ENCODE data around the gene MAD2L1BP. TPM values are rescaled to one million over a fixed set of nuclear protein-coding genes. Genes with fewer than 3 reads are reported as not detected.

Gene MAD2L1BP
- total RNA-seq, 2 donors from 2014 or later, result 14.8 to 17.4 TPM

- H3K36me3 ChIP-seq (replicated peaks in 1 of 2; ENCODE audit: insufficient read depth in 1 of 2, low read depth in 2 of 2), result peaks cover 0 to 5% of the 10 kb centered on the region in 2 donors
- no peaks in the 10 kb centered on the region for H3K4me1 ChIP-seq
- no peaks in the 10 kb centered on the region for H3K9me3 ChIP-seq
- ATAC-seq (no peak), DNase-seq (no peak)
- intact Hi-C loops (cut with DNase I), result no loop called here
- WGBS, 2 donors, result 95 to 98% methylated on average over 5 of the region's 5 CpGs
- no peak for TF ChIP-seq POLR2A (IDR thresholded peaks at IDR 0.05)
- no peak for TF ChIP-seq CTCF (IDR thresholded peaks at IDR 0.05)
- no peak overlapping the region for H3K27ac ChIP-seq
- H3K27me3 ChIP-seq, result no peaks in the 10 kb centered on the region
- no peak overlapping the region for H3K4me3 ChIP-seq
Observed at GRCh38 chr6:43610431-43610830, 25.2 kb upstream of the MAD2L1BP start.

GRCh38 chr6:43613721-43614395 lies 21.8 kb upstream of the MAD2L1BP start:
- Histone ChIP-seq H3K27me3 (no peaks in the 10 kb centered on the region), H3K27ac (no peak overlapping the region), H3K9me3 (no peaks in the 10 kb centered on the region), H3K4me3 (no peak overlapping the region), H3K4me1 (no peaks in the 10 kb centered on the region), H3K36me3 (replicated peaks in 1 of 2; ENCODE audit: insufficient read depth in 1 of 2, low read depth in 2 of 2) (peaks cover 0 to 5% of the 10 kb centered on the region in 2 donors)
- 88 to 96% methylated on average over 6 of the region's 6 CpGs for WGBS, 2 donors
- DNase-seq (no peak), ATAC-seq (no peak)
- TF ChIP-seq POLR2A (IDR thresholded peaks at IDR 0.05) (no peak), CTCF (IDR thresholded peaks at IDR 0.05) (no peak)
- intact Hi-C loops (cut with DNase I), result no loop called here

GRCh38 chr6:43614396-43614730 lies 21.3 kb upstream of the MAD2L1BP start:
- Histone ChIP-seq H3K9me3 (no peaks in the 10 kb centered on the region), H3K27ac (no peak overlapping the region), H3K4me3 (no peak overlapping the region), H3K36me3 (replicated peaks in 1 of 2; ENCODE audit: insufficient read depth in 1 of 2, low read depth in 2 of 2) (peaks cover 0 to 5% of the 10 kb centered on the region in 2 donors), H3K4me1 (no peaks in the 10 kb centered on the region), H3K27me3 (no peaks in the 10 kb centered on the region)
- no peak for TF ChIP-seq POLR2A (IDR thresholded peaks at IDR 0.05)
- TF ChIP-seq CTCF (IDR thresholded peaks at IDR 0.05), result no peak
- intact Hi-C loops (cut with DNase I), result no loop called here
- ATAC-seq (no peak), DNase-seq (no peak)
- 80 to 85% methylated on average over 3 of the region's 3 CpGs for WGBS, 2 donors

GRCh38 chr6:43616725-43617472 lies 18.7 kb upstream of the MAD2L1BP start:
- H3K9me3 ChIP-seq, result no peaks in the 10 kb centered on the region
- no peak overlapping the region for H3K27ac ChIP-seq
- H3K36me3 ChIP-seq (replicated peaks in 1 of 2; ENCODE audit: insufficient read depth in 1 of 2, low read depth in 2 of 2), result peaks cover 0 to 10% of the 10 kb centered on the region in 2 donors
- TF ChIP-seq CTCF (IDR thresholded peaks at IDR 0.05), result no peak
- peak in 1 of 3 donors; percentile 6 for TF ChIP-seq POLR2A (IDR thresholded peaks at IDR 0.05)
- H3K27me3 ChIP-seq, result no peaks in the 10 kb centered on the region
- no peak overlapping the region for H3K4me3 ChIP-seq
- DNase-seq (no peak), ATAC-seq (no peak)
- intact Hi-C loops (cut with DNase I), result no loop called here
- WGBS, 2 donors, result 88 to 90% methylated on average over 9 of the region's 9 CpGs
- H3K4me1 ChIP-seq, result no peaks in the 10 kb centered on the region
